ENCODE results near the gene COPS4.
"Not testable (repeated sequence)": the region's sequence is repeated elsewhere in the genome, so short reads cannot be mapped to it uniquely, and the experiment has no call there.

Gene COPS4

DNA sequence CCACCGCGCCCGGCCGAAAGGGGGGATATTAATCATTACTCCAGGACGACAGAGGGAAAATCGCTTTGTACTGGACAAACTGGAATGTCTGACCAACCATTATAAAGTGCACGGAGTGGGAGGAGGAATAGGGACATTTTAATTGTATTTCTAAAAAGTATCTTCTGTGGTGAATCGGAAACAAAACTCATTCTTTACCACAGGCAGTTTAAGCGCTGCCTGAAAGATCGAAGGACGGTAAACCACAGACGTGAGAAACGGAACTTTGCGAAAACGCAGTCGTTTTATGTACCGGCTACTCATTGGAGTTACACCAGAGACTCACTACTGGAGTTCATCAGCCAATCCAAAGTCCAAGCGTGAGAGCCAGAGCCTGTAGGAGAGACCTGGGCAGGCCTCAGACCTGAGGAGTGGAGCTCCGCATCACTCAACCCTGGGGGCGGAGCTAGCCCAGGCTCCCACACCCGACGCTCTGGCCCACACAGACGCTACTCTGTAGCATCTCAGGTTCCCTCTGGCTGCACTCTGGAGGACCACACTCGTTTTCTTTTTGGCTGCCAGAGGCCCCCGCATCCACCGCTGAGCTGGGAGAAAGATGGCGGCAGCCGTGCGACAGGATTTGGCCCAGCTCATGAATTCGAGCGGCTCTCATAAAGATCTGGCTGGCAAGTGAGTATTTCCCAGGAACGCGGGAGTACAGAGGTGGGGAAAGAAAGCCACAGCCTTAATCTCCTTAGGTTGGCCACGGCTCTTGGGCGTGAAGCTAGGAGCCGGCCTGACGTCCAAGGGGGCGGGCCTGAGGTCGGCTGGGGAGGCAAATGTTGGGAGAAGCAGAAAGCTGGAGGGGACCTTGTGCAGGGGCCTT is at the start of gene COPS4:
COPS4 (plus strand) TSS at position 554 of the 865 bp plus-strand sequence; CDS start at position 596, 42 bp downstream.
- DNase-seq (ENCODE audit: low spot score), result peak; percentile 100

DNA sequence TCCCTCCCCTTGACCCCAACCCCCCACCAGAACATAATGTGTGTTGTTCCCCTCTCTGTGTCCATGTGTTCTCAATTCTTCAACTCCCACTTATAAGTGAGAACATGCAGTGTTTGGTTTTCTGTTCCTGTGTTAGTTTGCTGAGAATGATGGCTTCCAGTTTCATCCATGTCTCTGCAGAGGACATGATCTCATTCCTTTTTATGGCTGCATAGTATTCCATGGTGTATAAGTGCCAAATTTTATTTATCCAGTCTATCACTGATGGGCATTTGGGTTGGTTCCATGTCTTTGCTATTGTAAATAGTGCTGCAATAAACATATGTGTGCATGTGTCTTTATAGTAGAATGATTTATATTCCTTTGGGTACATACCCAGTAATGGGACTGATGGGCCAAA is 47.5 kb upstream of the COPS4 start:
- DNase-seq (ENCODE audit: low spot score), result not testable (repeated sequence)

DNA sequence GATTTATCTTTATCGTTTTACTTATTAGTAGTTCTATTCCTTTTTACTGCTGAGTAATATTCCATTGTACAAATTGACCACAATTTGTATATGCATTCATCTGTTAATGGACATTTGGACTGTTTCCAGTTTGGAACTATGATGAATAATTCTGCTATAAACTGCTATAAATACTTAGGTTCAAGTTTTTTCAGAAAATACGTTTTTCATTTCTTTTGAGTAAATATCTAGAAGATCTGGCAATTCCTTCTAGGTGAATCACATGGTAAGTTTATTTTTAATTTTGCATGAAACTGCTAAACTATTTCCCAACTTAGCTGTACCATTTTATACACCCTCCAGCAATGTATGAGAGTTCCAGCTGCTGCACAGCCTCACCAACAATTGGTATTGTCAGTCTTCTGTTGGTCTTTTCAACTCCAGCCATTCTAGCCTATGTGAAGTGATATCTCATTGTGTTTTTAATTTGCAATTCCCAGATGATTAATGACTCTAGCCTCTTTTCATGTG is 46.6 kb upstream of the COPS4 start:
- no peak for DNase-seq (ENCODE audit: low spot score)

DNA sequence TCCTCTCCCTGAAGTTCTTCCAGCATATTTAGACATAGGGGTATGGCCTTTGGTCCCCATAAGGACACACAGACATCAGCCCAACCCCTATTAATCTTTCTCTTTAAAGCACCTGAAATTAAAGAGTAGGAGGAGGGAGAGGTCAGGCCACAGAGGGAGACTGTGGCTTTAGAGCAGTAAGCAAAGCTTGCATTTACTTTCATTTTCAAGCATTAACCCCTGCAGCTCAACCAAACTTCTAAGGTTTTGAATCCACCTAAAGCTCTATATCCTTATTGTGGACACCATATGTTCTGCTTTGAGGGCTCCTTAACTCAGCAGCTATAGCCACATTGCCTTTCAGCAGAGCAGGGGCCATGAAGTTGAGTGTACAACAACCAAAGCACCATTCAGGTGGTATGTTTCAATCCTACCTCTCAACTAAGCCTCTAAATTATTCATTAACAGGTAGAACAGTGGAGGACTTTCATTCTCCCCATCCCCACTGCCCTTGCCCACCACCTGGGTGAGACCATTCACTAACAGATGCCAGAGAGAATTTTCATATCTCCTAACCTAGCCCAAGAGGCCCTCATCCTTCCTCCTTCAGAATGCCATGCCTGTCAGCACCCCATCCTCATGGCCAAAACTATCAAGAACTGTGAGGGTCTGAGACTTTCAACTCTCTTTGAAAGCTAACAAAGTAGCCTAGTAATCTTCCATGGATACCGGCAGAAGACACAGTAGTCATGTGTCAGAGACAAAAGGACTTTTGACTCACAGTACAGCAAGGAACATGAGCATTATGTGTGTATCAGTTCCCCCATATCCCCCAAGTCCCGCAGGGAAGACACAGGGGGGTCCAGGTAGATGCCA is 45.2 kb upstream of the COPS4 start:
- no peak for DNase-seq (ENCODE audit: low spot score)

DNA sequence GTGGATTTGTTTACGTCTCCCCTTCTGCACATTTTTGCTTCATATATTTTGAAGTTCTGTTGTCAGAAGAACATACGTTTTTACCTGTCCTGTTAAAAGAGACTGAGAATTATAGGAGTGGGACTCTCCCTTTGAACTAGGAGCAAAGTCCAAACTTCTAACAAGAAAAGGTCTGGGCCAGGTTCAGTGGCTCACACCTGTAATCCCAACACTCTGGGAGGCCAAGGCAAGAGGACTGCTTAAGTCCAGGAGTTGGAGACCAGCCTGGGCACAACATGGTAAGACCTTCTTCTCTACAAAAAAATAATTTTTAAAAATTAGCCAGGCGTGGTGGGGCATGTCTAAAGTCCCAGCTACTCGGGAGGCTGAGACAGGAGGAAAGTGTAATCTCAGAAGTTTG is 40.1 kb upstream of the COPS4 start:
- DNase-seq (ENCODE audit: low spot score), result no peak

DNA sequence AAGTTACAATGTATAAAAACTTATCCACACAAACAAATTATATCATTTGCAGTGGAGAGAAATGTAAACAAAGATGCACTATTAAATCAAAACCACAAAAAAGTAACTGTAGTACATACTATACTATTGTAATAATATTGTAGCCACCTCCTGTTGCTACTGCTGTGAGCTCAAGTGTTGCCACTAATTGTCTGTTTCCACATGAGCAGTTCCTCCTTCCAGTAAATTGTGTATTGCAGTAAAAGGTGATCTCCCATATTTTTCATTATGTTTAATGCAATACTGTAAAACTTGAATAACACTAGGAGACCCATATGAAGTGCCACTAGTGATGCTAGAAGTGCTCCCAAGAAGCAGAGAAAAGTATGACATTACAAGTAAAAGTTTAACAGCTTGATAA is 36.1 kb upstream of the COPS4 start:
- DNase-seq (ENCODE audit: low spot score), result no peak

DNA sequence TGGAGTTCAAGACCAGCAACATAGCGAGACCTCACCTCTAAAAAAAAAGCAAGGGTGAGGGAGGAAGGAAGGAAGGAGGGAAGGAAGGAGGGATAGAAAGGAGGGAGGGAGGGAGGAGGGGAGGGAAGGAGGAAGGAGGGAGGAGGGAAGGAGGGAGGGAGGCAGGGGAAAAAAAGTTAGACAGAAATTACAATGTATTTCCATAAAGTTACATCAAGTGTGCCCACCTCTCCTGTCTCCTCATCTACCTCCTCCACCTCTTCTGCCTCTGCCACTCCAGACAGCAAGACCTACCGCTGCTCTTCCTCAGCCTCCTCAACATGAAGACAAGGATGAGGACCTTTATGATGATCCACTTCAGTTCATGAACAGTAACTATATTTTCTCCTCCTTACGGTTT is 32.7 kb upstream of the COPS4 start:
- DNase-seq (ENCODE audit: low spot score), result no peak

DNA sequence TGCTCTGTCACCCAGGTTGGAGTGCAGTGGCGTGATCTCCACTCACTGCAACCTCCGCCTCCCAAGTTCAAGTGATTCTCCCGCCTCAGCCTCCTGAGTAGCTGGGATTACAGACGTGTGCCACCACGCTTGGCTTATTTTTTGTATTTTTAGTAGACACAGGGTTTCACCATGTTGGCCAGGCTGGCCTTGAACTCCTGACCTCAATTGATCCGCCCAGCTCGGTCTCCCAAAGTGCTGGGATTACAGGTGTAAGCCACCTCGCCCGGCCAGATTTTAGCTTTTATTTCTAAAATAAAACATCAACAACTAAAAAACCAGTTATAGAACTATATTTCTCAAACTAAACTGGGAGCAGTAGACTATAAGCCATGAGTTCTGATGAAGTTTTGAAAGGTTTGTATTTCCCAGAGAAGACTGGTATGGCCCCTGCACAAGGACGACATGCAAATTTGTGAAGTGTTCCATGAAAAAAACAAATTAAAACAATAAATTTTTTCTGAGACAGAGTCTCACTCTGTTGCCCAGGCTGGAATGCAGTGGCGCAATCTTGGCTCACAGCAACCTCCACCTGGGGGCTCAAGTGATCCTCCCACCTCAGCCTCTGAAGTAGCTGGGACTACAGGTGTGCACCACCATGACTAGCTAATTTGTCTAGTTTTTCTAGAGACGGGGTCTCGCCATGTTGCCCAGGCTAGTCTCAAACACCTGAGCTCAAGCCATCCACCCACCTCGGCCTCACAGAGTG is 31.8 kb upstream of the COPS4 start:
- DNase-seq (ENCODE audit: low spot score), result not testable (repeated sequence)

DNA sequence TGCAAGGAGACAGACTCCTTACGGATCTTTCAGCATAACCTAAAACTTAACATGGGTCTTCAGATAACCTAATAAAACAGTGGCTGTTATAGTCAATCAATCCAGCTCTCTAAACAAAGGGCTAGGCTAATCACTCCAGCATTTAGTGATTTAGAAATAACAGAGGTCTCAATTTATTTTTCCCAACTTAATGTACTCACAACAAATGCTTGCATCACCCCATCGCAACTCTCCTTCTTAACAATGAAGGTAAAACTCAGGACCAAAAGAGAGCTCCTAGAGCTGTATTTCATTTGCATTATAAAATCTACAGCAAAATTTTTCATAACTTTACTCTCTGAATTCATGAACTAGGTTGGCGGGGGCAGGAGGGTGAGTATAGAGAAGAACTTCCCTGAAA is 25.5 kb upstream of the COPS4 start:
- no peak for DNase-seq (ENCODE audit: low spot score)

DNA sequence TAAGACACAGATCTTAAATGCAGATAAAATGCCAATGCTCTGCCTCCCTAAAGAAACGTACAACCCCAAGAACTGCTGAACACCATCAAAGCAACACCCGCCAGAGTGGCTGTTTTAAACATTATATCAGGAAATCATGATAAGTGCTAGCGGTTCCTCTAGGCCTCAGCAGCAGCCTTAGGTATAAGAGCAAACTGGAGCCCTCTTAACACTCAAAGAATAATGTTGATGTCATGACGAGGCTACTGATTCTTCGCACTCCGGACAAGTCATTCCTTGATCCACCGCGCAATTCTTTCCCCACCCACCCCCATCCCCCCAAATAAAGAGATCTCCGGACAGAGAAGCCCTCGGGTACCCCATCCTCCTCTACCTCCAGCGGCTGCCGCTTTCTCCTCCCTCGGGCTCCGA is 24.9 kb upstream of the COPS4 start:
- DNase-seq (ENCODE audit: low spot score), result peak; percentile 29

DNA sequence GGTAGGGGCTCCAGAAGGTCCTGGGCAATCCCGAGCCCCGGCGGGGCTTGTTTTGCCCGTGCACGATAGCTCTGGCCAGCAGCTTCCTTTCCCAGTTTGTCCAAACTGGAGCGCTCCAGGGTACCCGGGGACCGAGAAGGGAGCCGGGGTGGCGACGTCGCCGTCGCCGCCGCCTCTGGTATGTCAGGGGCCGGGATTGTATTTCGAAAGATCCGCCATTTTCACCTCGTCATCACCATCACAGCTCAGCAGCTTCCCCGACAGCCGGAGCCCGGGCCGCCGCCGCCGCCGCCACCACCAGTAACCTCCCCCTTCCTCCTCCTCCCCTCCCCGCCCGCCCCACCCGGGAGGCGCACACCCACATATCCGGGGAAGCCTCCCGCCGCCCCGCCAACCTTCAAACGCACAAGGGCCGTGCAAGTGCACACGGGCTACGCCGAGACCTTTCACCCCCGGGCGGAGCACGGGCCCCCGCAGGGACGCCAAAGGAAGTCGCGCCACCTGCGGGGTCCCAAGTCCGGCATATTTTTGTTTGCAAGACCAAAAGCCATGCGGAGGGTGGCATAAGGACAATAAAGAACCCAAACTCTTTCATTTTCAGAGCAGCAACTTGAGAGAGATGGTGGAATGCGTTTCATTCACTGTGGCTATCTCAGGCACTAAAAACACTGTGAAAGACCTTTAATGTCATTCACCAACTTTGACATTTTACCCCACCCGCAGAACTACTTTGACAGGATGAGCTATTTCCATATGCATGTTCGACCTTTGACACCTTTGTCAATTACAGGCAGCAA is 24.3 kb upstream of the COPS4 start, which contains the start of gene LIN54:
LIN54 (minus strand) TSS at position 302 of the 797 bp plus-strand sequence. CDS start 25,979 bp downstream, outside the sequence.
- DNase-seq (ENCODE audit: low spot score), result peak; percentile 74

DNA sequence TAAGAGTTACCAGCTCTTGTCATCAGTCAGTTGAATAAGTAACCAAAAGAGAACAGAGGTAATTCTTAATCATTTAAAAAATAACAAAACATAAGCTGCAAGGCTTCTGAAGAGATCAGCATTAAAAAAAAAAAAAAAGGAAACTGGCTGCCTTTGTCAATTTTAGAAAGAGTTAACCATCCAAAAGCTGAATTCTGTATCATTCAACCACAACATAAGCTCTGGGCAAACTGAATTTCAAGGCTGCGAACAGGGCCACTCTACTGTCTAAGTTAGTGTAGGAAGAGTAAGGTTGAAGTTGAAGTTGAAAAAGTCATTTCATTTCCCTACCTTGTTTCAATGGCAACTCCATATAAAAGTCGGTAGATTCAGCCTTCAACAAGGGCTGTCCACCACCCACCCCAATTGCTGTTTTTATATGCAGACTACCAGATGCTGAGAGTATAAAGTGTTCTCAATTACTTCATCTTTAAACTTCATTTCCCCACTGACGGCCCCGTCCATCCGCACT is 23.2 kb upstream of the COPS4 start:
- no peak for DNase-seq (ENCODE audit: low spot score)

DNA sequence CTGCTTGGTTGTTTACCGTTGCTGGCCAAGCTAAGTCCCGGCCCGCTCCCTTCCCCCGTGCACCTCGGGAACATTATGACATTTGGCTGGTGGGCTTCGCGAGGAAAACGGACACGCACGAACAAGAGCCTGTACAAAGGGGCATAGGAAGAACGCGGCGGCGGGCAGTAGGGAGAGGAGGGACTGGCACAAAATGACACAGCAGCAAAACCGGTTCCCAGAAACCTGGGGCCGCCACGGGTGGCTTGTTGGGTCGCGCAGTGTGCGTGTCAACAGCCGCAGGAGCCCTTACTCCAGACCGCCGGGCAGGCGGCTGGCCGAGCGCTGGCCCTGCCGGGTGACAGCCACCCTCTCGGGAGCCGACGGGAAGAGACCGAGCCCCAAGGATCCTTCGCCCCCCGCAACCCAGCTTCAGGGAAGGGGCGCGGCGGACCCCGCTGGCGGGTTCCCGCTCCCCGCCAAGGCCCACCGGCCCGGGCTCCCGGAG is 22.7 kb upstream of the COPS4 start:
- peak; percentile 63 for DNase-seq (ENCODE audit: low spot score)

DNA sequence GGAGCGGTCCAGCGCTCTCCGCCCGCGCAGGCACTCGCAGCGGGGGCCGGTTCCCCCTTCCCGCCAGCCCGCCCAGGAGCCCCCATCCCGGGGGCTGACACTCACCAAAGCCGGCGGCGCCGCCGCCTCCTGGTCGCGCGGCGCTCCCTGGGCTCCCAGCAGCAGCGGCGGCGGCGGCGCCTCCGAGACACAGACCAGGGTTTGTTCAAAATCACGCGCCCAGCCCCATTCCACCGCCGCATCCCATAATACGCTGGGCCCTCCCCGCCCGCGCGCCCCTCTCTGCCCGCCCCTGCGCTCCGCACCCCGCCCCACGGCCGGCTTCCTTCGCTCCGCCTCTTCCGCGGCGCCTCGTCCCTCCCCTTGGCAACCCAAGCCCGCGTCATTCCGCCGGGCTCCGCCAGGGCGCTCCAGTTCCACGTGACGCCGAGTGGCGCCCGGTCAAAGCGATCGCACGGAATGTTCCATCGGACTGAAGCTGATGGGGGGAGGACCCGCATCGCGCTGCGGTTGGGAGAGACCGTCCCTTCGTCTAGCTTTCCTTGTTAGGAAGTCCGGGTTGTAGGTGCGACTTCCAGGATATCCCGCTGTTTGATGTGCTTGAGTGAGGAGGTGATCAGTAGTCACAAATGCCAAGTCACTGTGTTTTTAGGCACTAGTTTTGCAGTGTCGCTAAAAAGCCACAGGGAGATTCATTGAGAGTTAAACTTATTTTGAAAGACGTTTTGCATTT is 22.1 kb upstream of the COPS4 start:
- peak; percentile 98 for DNase-seq (ENCODE audit: low spot score)

DNA sequence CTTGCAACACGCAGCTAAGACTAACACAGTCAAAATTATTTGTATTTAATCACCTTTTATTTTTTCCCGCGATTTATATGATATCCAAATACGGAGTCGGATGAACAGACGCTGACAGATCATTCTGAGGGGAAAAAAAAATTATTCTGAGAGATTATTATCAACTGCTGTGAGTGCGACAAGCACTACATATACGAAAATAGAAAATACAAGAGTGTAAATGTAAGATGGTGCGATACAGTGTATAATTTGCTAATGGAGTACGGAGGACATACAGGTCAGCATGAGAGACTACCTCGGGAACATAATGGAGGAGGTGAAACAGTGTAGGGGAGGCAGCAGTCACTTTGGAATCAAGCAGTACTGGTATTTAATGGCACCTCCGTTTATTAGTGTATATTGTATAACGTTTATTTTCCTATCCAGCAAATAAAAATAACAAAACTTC is 21.5 kb upstream of the COPS4 start:
- no peak for DNase-seq (ENCODE audit: low spot score)

DNA sequence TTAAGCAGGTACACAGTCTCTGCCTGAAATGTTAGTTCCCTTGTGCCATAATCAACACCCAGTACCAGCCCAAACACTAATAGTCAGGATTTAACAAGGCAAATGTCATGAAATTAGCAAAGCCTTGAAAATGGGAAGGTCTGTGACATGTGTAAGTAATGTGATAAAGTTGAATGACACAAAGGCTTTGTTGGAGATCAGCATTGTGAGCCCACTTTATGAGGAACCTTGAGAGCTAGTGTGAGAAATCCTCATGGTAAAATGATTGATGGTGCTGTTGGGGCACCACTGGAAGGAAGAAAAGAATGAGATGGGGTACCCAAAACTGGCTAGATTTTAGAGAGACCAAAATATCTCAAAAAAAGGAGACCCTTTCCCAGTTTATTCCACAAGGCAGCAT is 21.1 kb upstream of the COPS4 start:
- no peak for DNase-seq (ENCODE audit: low spot score)

DNA sequence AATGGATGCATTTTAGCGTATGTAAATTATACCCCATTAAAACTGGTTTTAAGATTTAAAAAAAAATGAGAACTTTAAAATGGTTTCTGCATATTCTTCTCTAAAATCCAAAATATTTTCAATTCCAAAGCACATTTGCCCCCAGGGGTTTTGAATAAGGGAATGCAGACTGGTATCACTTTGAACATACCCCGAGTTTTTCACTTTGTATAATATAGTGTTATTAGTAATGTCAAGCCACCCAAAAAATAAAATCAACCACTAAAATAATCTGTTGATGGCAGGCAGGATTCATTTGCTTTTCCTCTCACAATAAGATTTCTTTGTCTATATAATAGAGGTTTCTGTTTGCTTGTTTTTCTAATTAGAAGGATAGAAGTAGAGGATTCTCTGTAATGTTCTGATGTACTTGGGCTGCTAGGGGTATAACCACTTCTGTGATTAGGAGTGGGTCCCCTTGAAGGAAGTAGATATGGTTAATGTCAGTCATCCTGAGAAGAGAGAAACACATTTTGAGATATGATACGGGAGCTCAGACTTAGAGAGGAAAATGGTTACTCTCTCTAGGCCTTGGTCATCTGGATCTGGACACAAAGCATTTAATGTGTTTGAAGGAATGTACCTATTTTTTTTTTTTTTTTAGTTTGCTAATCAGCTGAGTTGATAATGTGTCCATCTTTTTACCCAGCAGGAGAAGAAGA is 15.0 kb upstream of the COPS4 start:
- no peak for DNase-seq (ENCODE audit: low spot score)

DNA sequence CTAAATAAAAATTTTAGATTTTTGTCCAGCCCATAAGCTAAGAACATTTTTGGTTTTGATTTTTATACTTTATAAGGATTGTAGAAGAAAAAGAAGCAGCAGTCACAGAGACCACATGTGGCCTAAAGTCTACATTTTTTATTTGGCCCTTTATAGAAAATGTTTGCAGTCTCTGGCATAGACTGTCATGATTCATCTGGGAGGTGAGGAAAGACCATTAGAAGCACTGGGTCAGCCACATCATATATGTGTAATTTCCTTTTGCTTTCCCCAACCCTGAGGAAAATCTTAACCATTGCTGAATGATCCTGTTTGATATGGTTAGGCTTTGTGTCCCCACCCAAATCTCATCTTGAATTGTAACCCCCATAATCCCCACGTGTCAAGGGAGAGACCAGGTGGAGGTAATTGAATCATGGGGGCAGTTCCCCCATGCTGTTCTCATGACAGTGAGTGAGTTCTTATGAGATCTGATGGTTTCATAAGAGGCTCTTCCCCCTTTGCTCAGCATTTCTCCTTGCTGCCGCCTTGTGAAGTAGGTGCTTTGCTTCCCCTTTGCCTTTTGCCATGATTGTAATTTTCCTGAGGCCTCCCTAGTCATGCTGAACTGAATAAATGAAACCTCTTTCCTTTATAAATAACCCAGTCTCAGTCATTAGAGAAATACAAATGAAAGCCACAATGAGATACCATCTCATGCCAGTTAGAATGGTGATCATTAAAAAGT is 12.1 kb upstream of the COPS4 start:
- no peak for DNase-seq (ENCODE audit: low spot score)

DNA sequence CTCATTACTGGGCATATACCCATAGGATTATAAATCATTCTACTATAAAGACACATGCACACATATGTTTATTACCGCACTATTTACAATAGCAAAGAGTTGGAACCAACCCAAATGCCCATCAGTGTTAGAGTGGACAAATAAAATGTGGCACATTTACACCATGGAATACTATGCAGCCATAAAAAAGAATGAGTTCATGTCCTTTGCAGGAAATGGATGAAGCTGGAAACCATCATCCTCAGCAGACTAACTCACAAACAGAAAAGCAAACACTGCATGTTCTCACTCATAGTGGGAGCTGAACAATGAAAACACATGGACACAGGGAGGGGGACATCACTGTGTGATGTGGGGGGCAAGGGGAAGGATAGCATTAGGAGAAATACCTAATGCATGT is 11.4 kb upstream of the COPS4 start:
- DNase-seq (ENCODE audit: low spot score), result not testable (repeated sequence)
